Gastrocnemius medialis (tissue), 4 donors: ENCODE results near the gene TERT.

Experiments
- POLR2A ChIP-seq, 2 donors: fragments of 450-650 bp; IDR thresholded peaks; one replicate each; pipeline ENCODE4 v1.6.1; 2017; ENCODE audit warnings: antibody characterized with exemption in 2 of 2, mild to moderate bottlenecking in 2 of 2, moderate library complexity in 2 of 2
- TF ChIP-seq, protein P1 (sequence below), 5 experiments: fragments of 450-650 bp in 3 of 5; fragments of 200-600 bp in 2 of 5; sonication (generic) in 2 of 5; IDR thresholded peaks in 4 of 5; conservative IDR thresholded peaks in 1 of 5; 1 replicate in 4 of 5; 2 replicates in 1 of 5; pipeline ENCODE4 v1.5.1; 2016 to 2019; ENCODE audit warnings: antibody characterized with exemption in 5 of 5, mild to moderate bottlenecking in 3 of 5, moderate library complexity in 3 of 5

DNA sequence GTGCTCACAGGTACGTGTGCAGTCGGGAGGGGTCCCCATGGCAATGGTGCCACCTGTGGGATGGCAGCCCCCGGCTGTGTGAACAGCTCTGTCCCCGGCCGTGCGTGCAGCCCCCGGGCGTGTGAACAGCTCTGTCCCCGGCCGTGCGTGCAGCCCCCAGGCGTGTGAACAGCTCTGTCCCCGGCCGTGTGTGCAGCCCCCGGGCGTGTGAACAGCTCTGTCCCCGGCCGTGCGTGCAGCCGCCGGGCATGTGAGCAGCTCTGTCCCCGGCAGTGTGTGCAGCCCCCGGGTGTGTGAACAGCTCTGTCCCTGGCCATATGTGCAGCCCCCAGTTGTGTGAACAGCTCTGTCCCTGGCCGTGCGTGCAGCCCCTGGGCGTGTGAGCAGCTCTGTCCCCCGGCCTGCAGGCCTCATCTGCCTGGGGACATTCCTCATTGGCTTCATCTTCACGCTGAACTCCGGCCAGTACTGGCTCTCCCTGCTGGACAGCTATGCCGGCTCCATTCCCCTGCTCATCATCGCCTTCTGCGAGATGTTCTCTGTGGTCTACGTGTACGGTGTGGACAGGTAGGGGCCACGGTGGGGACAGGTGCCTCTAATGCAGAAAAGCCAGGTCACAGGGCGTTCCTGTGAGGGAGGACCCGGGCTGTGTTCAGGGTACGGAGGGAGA is 75.6 kb downstream of the TERT start:
- TF ChIP-seq, protein P1, sequence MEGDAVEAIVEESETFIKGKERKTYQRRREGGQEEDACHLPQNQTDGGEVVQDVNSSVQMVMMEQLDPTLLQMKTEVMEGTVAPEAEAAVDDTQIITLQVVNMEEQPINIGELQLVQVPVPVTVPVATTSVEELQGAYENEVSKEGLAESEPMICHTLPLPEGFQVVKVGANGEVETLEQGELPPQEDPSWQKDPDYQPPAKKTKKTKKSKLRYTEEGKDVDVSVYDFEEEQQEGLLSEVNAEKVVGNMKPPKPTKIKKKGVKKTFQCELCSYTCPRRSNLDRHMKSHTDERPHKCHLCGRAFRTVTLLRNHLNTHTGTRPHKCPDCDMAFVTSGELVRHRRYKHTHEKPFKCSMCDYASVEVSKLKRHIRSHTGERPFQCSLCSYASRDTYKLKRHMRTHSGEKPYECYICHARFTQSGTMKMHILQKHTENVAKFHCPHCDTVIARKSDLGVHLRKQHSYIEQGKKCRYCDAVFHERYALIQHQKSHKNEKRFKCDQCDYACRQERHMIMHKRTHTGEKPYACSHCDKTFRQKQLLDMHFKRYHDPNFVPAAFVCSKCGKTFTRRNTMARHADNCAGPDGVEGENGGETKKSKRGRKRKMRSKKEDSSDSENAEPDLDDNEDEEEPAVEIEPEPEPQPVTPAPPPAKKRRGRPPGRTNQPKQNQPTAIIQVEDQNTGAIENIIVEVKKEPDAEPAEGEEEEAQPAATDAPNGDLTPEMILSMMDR (IDR thresholded peaks at IDR 0.05 in 4 of 5, conservative IDR thresholded peaks at IDR 0.05 in 1 of 5): no peak
- TF ChIP-seq POLR2A (IDR thresholded peaks at IDR 0.05): no peak
